ENCODE results near the gene BRIP1.

GRCh38 chr17:61806081-61806828 lies 57.1 kb downstream of the BRIP1 start:
- no peak for TF ChIP-seq CTCF (IDR thresholded peaks at IDR 0.05; ENCODE audit: insufficient read depth, low read depth, low read length)
- no peak for TF ChIP-seq EZH2 (IDR thresholded peaks at IDR 0.05; ENCODE audit: insufficient read depth, low read length)
